ENCODE results near the gene HMGN1. TPM values are rescaled to one million over a fixed set of nuclear protein-coding genes. Genes with fewer than 3 reads are reported as not detected.

Gene HMGN1
- polyA plus RNA-seq, 1 donor from 2014 or later: 2,070 TPM

- Histone ChIP-seq H3F3A (ENCODE audit: insufficient read depth, low read length, poor library complexity, severe bottlenecking) (no peaks in the 10 kb centered on the region), H4K20me1 (ENCODE audit: insufficient read depth) (peaks cover 6% of the 10 kb centered on the region), H3K9me2 (ENCODE audit: insufficient read depth, low read length) (no peaks in the 10 kb centered on the region), H3K4me3 (ENCODE audit: low read length) (no peak overlapping the region), H3K27me3 (ENCODE audit: insufficient read depth, low read depth, low read length) (no peaks in the 10 kb centered on the region), H3K9me3 (ENCODE audit: low read length) (no peaks in the 10 kb centered on the region), H3K9ac (ENCODE audit: low read length) (no peak overlapping the region), H3K36me3 (ENCODE audit: insufficient read depth, low read length) (no peaks in the 10 kb centered on the region), H3K27ac (ENCODE audit: low read length) (no peak overlapping the region), H2AFZ (ENCODE audit: low read depth, low read length) (no peak overlapping the region), H3K79me2 (replicated peaks; ENCODE audit: insufficient read depth, low read length) (peaks cover 18% of the 10 kb centered on the region), H3K4me2 (ENCODE audit: low read length) (no peak overlapping the region)
- no peak for TF ChIP-seq MXI1 (conservative IDR thresholded peaks at IDR 0.05; ENCODE audit: poor library complexity, severe bottlenecking)
- TF ChIP-seq TAF1 (IDR thresholded peaks at IDR 0.05; ENCODE audit: low read depth): no peak
- no peak for TF ChIP-seq RAD21 (conservative IDR thresholded peaks at IDR 0.05)
- no peak for TF ChIP-seq SMC3 (conservative IDR thresholded peaks at IDR 0.05; ENCODE audit: poor library complexity)
- TF ChIP-seq REST (IDR thresholded peaks at IDR 0.05; ENCODE audit: borderline replicate concordance): no peak
- TF ChIP-seq EP300 (conservative IDR thresholded peaks at IDR 0.05; ENCODE audit: poor library complexity, severe bottlenecking): no peak
- TF ChIP-seq EZH2 (IDR thresholded peaks at IDR 0.05; ENCODE audit: borderline replicate concordance, insufficient read depth, low read length, poor library complexity, severe bottlenecking): no peak
- no peak for TF ChIP-seq CTCF (IDR thresholded peaks at IDR 0.05; ENCODE audit: poor library complexity, severe bottlenecking)
- TF ChIP-seq POLR2AphosphoS5 (IDR thresholded peaks at IDR 0.05): no peak
These were observed 33.1 kb downstream of the HMGN1 start for GRCh38 chr21:39315603-39316445.

- Histone ChIP-seq H3K36me3 (ENCODE audit: insufficient read depth, low read length) (no peaks in the 10 kb centered on the region), H3K4me2 (ENCODE audit: low read length) (peak overlapping the region; percentile 79), H2AFZ (ENCODE audit: low read depth, low read length) (peak overlapping the region; percentile 85), H3K9me2 (ENCODE audit: insufficient read depth, low read length) (no peaks in the 10 kb centered on the region), H3F3A (ENCODE audit: insufficient read depth, low read length, poor library complexity, severe bottlenecking) (no peaks in the 10 kb centered on the region), H3K79me2 (replicated peaks; ENCODE audit: insufficient read depth, low read length) (peaks cover 29% of the 10 kb centered on the region), H4K20me1 (ENCODE audit: insufficient read depth) (peaks cover 6% of the 10 kb centered on the region), H3K9ac (ENCODE audit: low read length) (peak overlapping the region; percentile 99), H3K27me3 (ENCODE audit: insufficient read depth, low read depth, low read length) (no peaks in the 10 kb centered on the region), H3K9me3 (ENCODE audit: low read length) (no peaks in the 10 kb centered on the region), H3K27ac (ENCODE audit: low read length) (peak overlapping the region; percentile 97), H3K4me3 (ENCODE audit: low read length) (peak overlapping the region; percentile 97)
- peak; percentile 40 for TF ChIP-seq RAD21 (conservative IDR thresholded peaks at IDR 0.05)
- no peak for TF ChIP-seq TAF1 (IDR thresholded peaks at IDR 0.05; ENCODE audit: low read depth)
- peak; percentile 7 for TF ChIP-seq MXI1 (conservative IDR thresholded peaks at IDR 0.05; ENCODE audit: poor library complexity, severe bottlenecking)
These were observed 34.5 kb downstream of the HMGN1 start for GRCh38 chr21:39314143-39315027.

All from neural cell (in vitro differentiated cells).